LHCN-M2 (cell line): ENCODE data around the gene KRTAP10-7. TPM values are rescaled to one million over a fixed set of nuclear protein-coding genes. Genes with fewer than 3 reads are reported as not detected.

Experiments used
- total RNA-seq: library from RNA; depleted of rRNA; stranded (reverse); fragments of >200 nt; gene quantifications from 2 replicates; pipeline ENCODE4 v1.2.3, GENCODE V29; 2014; rRNA removed

Gene KRTAP10-7
- total RNA-seq, 1 experiment from 2014 or later, result not detected

Other genes starting within 250 kb of the KRTAP10-7 start
- gene TRPM2, start 247.0 kb upstream of the KRTAP10-7 start, total RNA-seq, result not detected in 2 replicates
- gene LRRC3, start 145.1 kb upstream of the KRTAP10-7 start, total RNA-seq, result not detected in 2 replicates
- gene KRTAP10-1, start 60.4 kb upstream of the KRTAP10-7 start, total RNA-seq, result not detected in 2 replicates
- gene KRTAP10-2, start 49.1 kb upstream of the KRTAP10-7 start, total RNA-seq, result not detected in 2 replicates
- not detected in 2 replicates for gene KRTAP10-3, start 41.8 kb upstream of the KRTAP10-7 start, total RNA-seq
- gene KRTAP10-4, start 26.9 kb upstream of the KRTAP10-7 start, total RNA-seq, result not detected in 2 replicates
- gene KRTAP10-5, start 20.0 kb upstream of the KRTAP10-7 start, total RNA-seq, result not detected in 2 replicates
- gene KRTAP10-6, start 8.1 kb upstream of the KRTAP10-7 start, total RNA-seq, result not detected in 2 replicates
- not detected in 2 replicates for gene KRTAP10-8, start 11.5 kb downstream of the KRTAP10-7 start, total RNA-seq
- not detected in 2 replicates for gene KRTAP10-9, start 26.5 kb downstream of the KRTAP10-7 start, total RNA-seq
- not detected in 2 replicates for gene KRTAP10-10, start 36.8 kb downstream of the KRTAP10-7 start, total RNA-seq
- not detected in 2 replicates for gene KRTAP10-11, start 45.8 kb downstream of the KRTAP10-7 start, total RNA-seq
- gene KRTAP12-4, start 54.1 kb downstream of the KRTAP10-7 start, total RNA-seq, result not detected in 2 replicates
- gene KRTAP12-3, start 57.3 kb downstream of the KRTAP10-7 start, total RNA-seq, result not detected in 2 replicates
- gene KRTAP12-2, start 66.3 kb downstream of the KRTAP10-7 start, total RNA-seq, result not detected in 2 replicates
- gene KRTAP12-1, start 81.6 kb downstream of the KRTAP10-7 start, total RNA-seq, result not detected in 2 replicates
- not detected in 2 replicates for gene KRTAP10-12, start 96.6 kb downstream of the KRTAP10-7 start, total RNA-seq
- not detected in 2 replicates for gene TSPEAR, start 111.0 kb downstream of the KRTAP10-7 start, total RNA-seq
- 54.5 and 55.5 TPM in 2 replicates for gene UBE2G2, start 201.2 kb downstream of the KRTAP10-7 start, total RNA-seq
- 125 and 129 TPM in 2 replicates for gene SUMO3, start 217.5 kb downstream of the KRTAP10-7 start, total RNA-seq